Neural cell (in vitro differentiated cells): ENCODE results near the gene VMAC.

ENCODE experiments used
- EP300 ChIP-seq: fragments of 450-650 bp; conservative IDR thresholded peaks from 2 replicates; pipeline ENCODE4 v1.6.1; 2014; ENCODE audit warnings: antibody characterized with exemption, mild to moderate bottlenecking, moderate library complexity; ENCODE audit not compliant: poor library complexity, severe bottlenecking
- EZH2 ChIP-seq: fragments of 200-600, 300-800 bp; shearing (Covaris generic), sonication (generic); IDR thresholded peaks from 2 replicates; pipeline ENCODE4 v1.6.1; 2014; ENCODE audit warnings: antibody characterized with exemption, low read length, borderline replicate concordance, mild to moderate bottlenecking; ENCODE audit not compliant: insufficient read depth, poor library complexity, severe bottlenecking
- POLR2AphosphoS5 ChIP-seq: IDR thresholded peaks from 2 replicates; pipeline ENCODE4 v1.6.1; 2012
- RAD21 ChIP-seq: fragments of 450-650 bp; conservative IDR thresholded peaks from 2 replicates; pipeline ENCODE4 v1.6.1; 2014; ENCODE audit warnings: antibody characterized with exemption, mild to moderate bottlenecking, moderate library complexity
- SMC3 ChIP-seq: fragments of 450-650 bp; conservative IDR thresholded peaks from 2 replicates; pipeline ENCODE4 v1.6.1; 2014; ENCODE audit warnings: antibody characterized with exemption, mild to moderate bottlenecking, moderate library complexity; ENCODE audit not compliant: poor library complexity
- TAF1 ChIP-seq: IDR thresholded peaks from 2 replicates; pipeline ENCODE4 v1.6.1; 2012; ENCODE audit warnings: low read depth
- TF ChIP-seq, protein P1 (sequence below): fragments of 450-650 bp; IDR thresholded peaks from 2 replicates; pipeline ENCODE4 v1.5.1; 2014; ENCODE audit warnings: antibody characterized with exemption, mild to moderate bottlenecking, moderate library complexity; ENCODE audit not compliant: poor library complexity, severe bottlenecking
- TF ChIP-seq, protein P2 (sequence below): IDR thresholded peaks from 2 replicates; pipeline ENCODE4 v1.6.1; 2012; ENCODE audit warnings: borderline replicate concordance

DNA sequence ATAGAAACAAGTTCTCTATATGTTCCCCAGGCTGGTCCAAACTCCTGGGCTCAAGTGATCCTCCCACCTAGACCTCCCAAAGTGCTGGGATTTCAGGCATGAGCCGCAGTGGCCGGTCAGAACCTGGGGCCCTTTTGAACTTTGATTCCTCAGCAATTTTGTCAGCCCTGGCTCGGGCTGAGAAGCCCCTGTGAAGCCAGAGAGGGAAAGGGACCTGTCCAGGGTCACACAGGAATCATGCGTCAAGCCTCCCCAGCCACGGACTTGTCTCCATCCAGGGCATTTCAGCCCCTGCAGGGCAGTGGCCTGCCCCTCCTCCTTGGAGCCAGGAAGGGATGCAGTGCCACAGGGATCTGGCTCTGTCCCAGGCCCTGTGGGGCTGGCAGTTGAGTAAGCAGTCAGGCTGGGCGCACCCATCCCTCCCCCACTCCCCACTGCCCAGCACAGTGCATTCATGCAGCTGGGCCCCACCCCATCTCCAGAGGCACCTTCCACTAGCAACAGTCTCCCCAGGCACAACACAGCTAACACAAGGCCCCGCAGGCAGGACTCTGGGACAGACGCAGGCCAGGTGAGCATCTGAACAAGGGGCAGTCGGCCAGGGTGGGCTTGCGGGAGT lies 9.2 kb downstream of the VMAC start, which contains the start of gene CAPS:
- TF ChIP-seq, protein P1, sequence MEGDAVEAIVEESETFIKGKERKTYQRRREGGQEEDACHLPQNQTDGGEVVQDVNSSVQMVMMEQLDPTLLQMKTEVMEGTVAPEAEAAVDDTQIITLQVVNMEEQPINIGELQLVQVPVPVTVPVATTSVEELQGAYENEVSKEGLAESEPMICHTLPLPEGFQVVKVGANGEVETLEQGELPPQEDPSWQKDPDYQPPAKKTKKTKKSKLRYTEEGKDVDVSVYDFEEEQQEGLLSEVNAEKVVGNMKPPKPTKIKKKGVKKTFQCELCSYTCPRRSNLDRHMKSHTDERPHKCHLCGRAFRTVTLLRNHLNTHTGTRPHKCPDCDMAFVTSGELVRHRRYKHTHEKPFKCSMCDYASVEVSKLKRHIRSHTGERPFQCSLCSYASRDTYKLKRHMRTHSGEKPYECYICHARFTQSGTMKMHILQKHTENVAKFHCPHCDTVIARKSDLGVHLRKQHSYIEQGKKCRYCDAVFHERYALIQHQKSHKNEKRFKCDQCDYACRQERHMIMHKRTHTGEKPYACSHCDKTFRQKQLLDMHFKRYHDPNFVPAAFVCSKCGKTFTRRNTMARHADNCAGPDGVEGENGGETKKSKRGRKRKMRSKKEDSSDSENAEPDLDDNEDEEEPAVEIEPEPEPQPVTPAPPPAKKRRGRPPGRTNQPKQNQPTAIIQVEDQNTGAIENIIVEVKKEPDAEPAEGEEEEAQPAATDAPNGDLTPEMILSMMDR = no peak
- TF ChIP-seq, protein P2, sequence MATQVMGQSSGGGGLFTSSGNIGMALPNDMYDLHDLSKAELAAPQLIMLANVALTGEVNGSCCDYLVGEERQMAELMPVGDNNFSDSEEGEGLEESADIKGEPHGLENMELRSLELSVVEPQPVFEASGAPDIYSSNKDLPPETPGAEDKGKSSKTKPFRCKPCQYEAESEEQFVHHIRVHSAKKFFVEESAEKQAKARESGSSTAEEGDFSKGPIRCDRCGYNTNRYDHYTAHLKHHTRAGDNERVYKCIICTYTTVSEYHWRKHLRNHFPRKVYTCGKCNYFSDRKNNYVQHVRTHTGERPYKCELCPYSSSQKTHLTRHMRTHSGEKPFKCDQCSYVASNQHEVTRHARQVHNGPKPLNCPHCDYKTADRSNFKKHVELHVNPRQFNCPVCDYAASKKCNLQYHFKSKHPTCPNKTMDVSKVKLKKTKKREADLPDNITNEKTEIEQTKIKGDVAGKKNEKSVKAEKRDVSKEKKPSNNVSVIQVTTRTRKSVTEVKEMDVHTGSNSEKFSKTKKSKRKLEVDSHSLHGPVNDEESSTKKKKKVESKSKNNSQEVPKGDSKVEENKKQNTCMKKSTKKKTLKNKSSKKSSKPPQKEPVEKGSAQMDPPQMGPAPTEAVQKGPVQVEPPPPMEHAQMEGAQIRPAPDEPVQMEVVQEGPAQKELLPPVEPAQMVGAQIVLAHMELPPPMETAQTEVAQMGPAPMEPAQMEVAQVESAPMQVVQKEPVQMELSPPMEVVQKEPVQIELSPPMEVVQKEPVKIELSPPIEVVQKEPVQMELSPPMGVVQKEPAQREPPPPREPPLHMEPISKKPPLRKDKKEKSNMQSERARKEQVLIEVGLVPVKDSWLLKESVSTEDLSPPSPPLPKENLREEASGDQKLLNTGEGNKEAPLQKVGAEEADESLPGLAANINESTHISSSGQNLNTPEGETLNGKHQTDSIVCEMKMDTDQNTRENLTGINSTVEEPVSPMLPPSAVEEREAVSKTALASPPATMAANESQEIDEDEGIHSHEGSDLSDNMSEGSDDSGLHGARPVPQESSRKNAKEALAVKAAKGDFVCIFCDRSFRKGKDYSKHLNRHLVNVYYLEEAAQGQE = no peak
- TF ChIP-seq POLR2AphosphoS5 (no peak), EZH2 (no peak), TAF1 (no peak), EP300 (no peak), RAD21 (no peak), SMC3 (no peak)
